IPS DF 6.9 (cell line): Measurements from ENCODE around the gene WDR82.

Experiments used
- DNase-seq: peaks from one replicate; pipeline ENCODE4 v3.0.0-alpha.2; 2013; ENCODE audit warnings: low read depth, low spot score
- H3K27ac ChIP-seq: one replicate; pipeline ENCODE4 v1.5.1; 2013; ENCODE audit warnings: low read length, control low read depth
- H3K27me3 ChIP-seq: 2 replicates; pipeline ENCODE4 v1.6.1; 2013; ENCODE audit warnings: mild to moderate bottlenecking, low read length; ENCODE audit not compliant: control insufficient read depth, insufficient read depth
- H3K36me3 ChIP-seq: 2 replicates; pipeline ENCODE4 v1.6.1; 2013; ENCODE audit warnings: low read length; ENCODE audit not compliant: control insufficient read depth, insufficient read depth
- H3K4me1 ChIP-seq: 2 replicates; pipeline ENCODE4 v1.6.1; 2013; ENCODE audit warnings: low read length; ENCODE audit not compliant: control insufficient read depth, insufficient read depth
- H3K4me3 ChIP-seq: 2 replicates; pipeline ENCODE4 v1.5.1; 2013; ENCODE audit warnings: mild to moderate bottlenecking, low read length
- H3K9me3 ChIP-seq: 2 replicates; pipeline ENCODE4 v1.6.1; 2013; ENCODE audit warnings: low read length, inconsistent platforms; ENCODE audit not compliant: control insufficient read depth, insufficient read depth
- WGBS: extraction: QIAGEN DNeasy Blood & Tissue Kit; methylation state at CpG from one replicate; pipeline ENCODE4 v1.1.7; 2013; ENCODE audit warnings: mixed read lengths, missing lambda C conversion rate; ENCODE audit not compliant: insufficient read length, insufficient coverage; 5-methylcytosine and 5-hydroxymethylcytosine counted together

Gene WDR82

GRCh38 chr3:52222319-52223221 is 55.9 kb downstream of the WDR82 start:
- H3K27me3 ChIP-seq, result no peaks in the 10 kb centered on the region
- H3K9me3 ChIP-seq, result no peaks in the 10 kb centered on the region
- no peak overlapping the region for H3K4me3 ChIP-seq
- DNase-seq, result no peak
- H3K27ac ChIP-seq, result no peak overlapping the region
- WGBS, result no CpG with 5 or more reads among the region's 41 CpGs
- H3K36me3 ChIP-seq, result no peaks in the 10 kb centered on the region
- H3K4me1 ChIP-seq, result peaks cover 4% of the 10 kb centered on the region; the same call in 1 of the 2 replicates

GRCh38 chr3:52221563-52222318 is 56.7 kb downstream of the WDR82 start:
- Histone ChIP-seq H3K4me3 (no peak overlapping the region), H3K27me3 (no peaks in the 10 kb centered on the region), H3K4me1 (peaks cover 4% of the 10 kb centered on the region; the same call in 1 of the 2 replicates), H3K36me3 (no peaks in the 10 kb centered on the region), H3K27ac (no peak overlapping the region), H3K9me3 (no peaks in the 10 kb centered on the region)
- DNase-seq, result no peak
- no CpG with 5 or more reads among the region's 34 CpGs for WGBS

- no peaks in the 10 kb centered on the region for H3K9me3 ChIP-seq
- DNase-seq, result no peak
- WGBS, result no CpG with 5 or more reads among the region's 27 CpGs
- no peak overlapping the region for H3K4me3 ChIP-seq
- no peaks in the 10 kb centered on the region for H3K36me3 ChIP-seq
- H3K4me1 ChIP-seq, result peaks cover 4% of the 10 kb centered on the region; the same call in 1 of the 2 replicates
- no peak overlapping the region for H3K27ac ChIP-seq
- H3K27me3 ChIP-seq, result no peaks in the 10 kb centered on the region
Measured at GRCh38 chr3:52221141-52221562, 57.3 kb downstream of the WDR82 start.

GRCh38 chr3:52220380-52221026 is 57.9 kb downstream of the WDR82 start:
- Histone ChIP-seq H3K27me3 (no peaks in the 10 kb centered on the region), H3K36me3 (no peaks in the 10 kb centered on the region; the same call in 1 of the 2 replicates), H3K9me3 (no peaks in the 10 kb centered on the region), H3K4me3 (no peak overlapping the region), H3K4me1 (0 out of 2 replicates have a peak, but pooled peaks cover 2% of the 10 kb centered on the region), H3K27ac (no peak overlapping the region)
- no CpG with 5 or more reads among the region's 9 CpGs for WGBS
- DNase-seq, result peak; percentile 81

- H3K4me1 ChIP-seq, result no peaks in the 10 kb centered on the region
- DNase-seq, result no peak
- WGBS, result no CpG with 5 or more reads among the region's 6 CpGs
- no peak overlapping the region for H3K27ac ChIP-seq
- no peaks in the 10 kb centered on the region for H3K27me3 ChIP-seq
- no peaks in the 10 kb centered on the region for H3K9me3 ChIP-seq
- H3K4me3 ChIP-seq, result no peak overlapping the region
- H3K36me3 ChIP-seq, result peaks cover 8% of the 10 kb centered on the region; the same call in 1 of the 2 replicates
Measured at GRCh38 chr3:52218937-52219650, 59.4 kb downstream of the WDR82 start.

- H3K4me1 ChIP-seq, result no peaks in the 10 kb centered on the region
- whole genome bisulfite sequencing, result no CpG with 5 or more reads among the region's 12 CpGs
- no peaks in the 10 kb centered on the region for H3K27me3 ChIP-seq
- no peak for DNase-seq
- H3K27ac ChIP-seq, result no peak overlapping the region
- peaks cover 8% of the 10 kb centered on the region; the same call in 1 of the 2 replicates for H3K36me3 ChIP-seq
- no peak overlapping the region for H3K4me3 ChIP-seq
- no peaks in the 10 kb centered on the region for H3K9me3 ChIP-seq
Measured at GRCh38 chr3:52218454-52218853, 60.0 kb downstream of the WDR82 start.

- H3K36me3 ChIP-seq, result peaks cover 9% of the 10 kb centered on the region; the same call in 1 of the 2 replicates
- no peaks in the 10 kb centered on the region for H3K9me3 ChIP-seq
- H3K27ac ChIP-seq, result no peak overlapping the region
- H3K27me3 ChIP-seq, result no peaks in the 10 kb centered on the region
- no peak overlapping the region for H3K4me3 ChIP-seq
- no CpG with 5 or more reads among the region's 3 CpGs for WGBS
- no peaks in the 10 kb centered on the region for H3K4me1 ChIP-seq
- no peak for DNase-seq
Measured at GRCh38 chr3:52218026-52218425, 60.4 kb downstream of the WDR82 start.

GRCh38 chr3:52217409-52217805 is 61.0 kb downstream of the WDR82 start:
- Histone ChIP-seq H3K9me3 (no peaks in the 10 kb centered on the region), H3K36me3 (peaks cover 12% of the 10 kb centered on the region; the same call in 1 of the 2 replicates), H3K4me1 (no peaks in the 10 kb centered on the region), H3K27ac (no peak overlapping the region), H3K4me3 (no peak overlapping the region), H3K27me3 (no peaks in the 10 kb centered on the region)
- no CpG with 5 or more reads among the region's 10 CpGs for WGBS
- no peak for DNase-seq

GRCh38 chr3:52216585-52217408 is 61.7 kb downstream of the WDR82 start:
- H3K36me3 ChIP-seq, result peaks cover 16% of the 10 kb centered on the region; the same call in 1 of the 2 replicates
- no CpG with 5 or more reads among the region's 13 CpGs for WGBS
- no peaks in the 10 kb centered on the region for H3K27me3 ChIP-seq
- H3K4me3 ChIP-seq, result no peak overlapping the region
- H3K9me3 ChIP-seq, result no peaks in the 10 kb centered on the region
- H3K4me1 ChIP-seq, result no peaks in the 10 kb centered on the region
- no peak overlapping the region for H3K27ac ChIP-seq
- no peak for DNase-seq
